ENCODE measurements around the gene KCNJ10.

DNA sequence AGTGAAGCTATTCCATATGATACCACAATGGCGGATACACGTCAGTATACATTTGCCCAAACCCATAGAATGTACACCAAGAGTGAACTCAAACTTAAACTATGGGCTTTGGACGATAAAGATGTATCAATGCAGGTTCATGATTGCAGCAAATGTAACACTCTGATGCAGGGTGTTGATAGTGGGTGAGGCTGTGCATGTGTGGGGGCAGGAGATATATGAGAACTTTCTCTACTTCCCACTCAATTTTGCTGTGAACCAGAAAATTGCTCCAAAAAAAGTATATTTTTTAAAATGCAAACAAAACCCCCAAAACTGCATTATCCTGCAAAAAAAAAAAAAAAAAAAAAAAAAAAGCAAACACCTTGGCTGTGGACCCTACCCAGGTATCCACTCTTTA, 49.0 kb upstream of the KCNJ10 start:
- TF ChIP-seq, protein P1, sequence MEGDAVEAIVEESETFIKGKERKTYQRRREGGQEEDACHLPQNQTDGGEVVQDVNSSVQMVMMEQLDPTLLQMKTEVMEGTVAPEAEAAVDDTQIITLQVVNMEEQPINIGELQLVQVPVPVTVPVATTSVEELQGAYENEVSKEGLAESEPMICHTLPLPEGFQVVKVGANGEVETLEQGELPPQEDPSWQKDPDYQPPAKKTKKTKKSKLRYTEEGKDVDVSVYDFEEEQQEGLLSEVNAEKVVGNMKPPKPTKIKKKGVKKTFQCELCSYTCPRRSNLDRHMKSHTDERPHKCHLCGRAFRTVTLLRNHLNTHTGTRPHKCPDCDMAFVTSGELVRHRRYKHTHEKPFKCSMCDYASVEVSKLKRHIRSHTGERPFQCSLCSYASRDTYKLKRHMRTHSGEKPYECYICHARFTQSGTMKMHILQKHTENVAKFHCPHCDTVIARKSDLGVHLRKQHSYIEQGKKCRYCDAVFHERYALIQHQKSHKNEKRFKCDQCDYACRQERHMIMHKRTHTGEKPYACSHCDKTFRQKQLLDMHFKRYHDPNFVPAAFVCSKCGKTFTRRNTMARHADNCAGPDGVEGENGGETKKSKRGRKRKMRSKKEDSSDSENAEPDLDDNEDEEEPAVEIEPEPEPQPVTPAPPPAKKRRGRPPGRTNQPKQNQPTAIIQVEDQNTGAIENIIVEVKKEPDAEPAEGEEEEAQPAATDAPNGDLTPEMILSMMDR (IDR thresholded peaks at IDR 0.05), result no peak
- TF ChIP-seq POLR2A (IDR thresholded peaks at IDR 0.05) (no peak), EP300 (IDR thresholded peaks at IDR 0.05) (no peak)
